ENCODE results near the gene CMIP. TPM values are rescaled to one million over a fixed set of nuclear protein-coding genes. Genes with fewer than 3 reads are reported as not detected.

CMIP gene
- total RNA-seq, 3 donors from 2014 or later: 73.3 to 127 (median 79.8) TPM

DNA sequence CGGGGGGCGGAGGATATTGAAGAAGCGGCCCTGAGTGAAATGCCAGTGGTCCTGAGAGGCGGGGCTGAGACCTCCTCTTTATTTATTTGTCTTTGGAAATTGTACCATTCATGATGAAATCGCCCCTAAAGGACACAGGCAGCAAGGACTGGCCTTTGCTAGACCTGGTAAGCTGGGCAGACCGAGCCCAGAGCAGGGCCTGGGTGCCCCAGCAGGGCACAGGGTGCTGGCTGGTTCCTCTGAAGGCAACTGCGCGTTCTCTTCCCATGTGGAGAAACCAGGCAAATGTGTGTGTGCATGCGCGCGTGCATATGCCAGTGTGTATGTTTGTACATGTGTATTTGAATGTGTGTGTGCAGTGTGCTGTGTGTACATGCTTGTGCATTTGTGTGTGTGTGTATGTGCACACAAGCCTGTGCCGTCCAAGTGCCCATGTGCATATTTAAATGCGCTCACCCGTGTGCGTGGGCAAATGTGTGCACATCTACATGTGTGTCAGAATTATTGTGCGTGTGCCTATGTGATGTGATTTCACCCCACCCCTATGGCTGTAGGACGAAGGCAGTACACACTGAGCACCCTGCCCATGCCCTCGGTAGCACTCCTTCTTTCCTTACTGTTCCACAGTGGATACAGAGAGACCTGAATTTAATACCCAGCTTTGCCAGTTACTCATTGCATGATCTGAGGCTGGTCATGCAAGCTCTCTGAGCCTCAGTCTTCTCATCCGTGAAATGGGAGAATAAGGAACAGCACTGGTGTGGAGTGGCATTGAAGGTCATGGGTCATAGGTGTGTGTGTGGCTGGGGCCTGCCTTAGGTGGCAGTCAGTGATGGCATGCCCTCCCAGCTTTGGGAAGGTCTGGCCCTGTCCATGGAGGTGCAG is 105.2 kb downstream of the CMIP start:
- intact Hi-C loops (cut with DNase I, micrococcal nuclease): no loop called here
- Histone ChIP-seq H3K36me3 (ENCODE audit: low read depth) (no peaks in the 10 kb centered on the region), H3K4me1 (ENCODE audit: low read depth) (peaks cover 38% of the 10 kb centered on the region), H3K4me3 (no peak overlapping the region), H3K9me3 (no peaks in the 10 kb centered on the region)
- DNase-seq (peak in 1 of 3 donors; percentile 38), ATAC-seq (peak; percentile 2)
- TF ChIP-seq CTCF (IDR thresholded peaks at IDR 0.05): no peak

- DNase-seq (peak in 1 of 3 donors; percentile 29), ATAC-seq (no peak)
- TF ChIP-seq CTCF (IDR thresholded peaks at IDR 0.05): no peak
- Histone ChIP-seq H3K4me1 (ENCODE audit: low read depth) (peaks cover 34% of the 10 kb centered on the region), H3K36me3 (ENCODE audit: low read depth) (no peaks in the 10 kb centered on the region), H3K4me3 (no peak overlapping the region), H3K9me3 (no peaks in the 10 kb centered on the region)
- intact Hi-C loops (cut with DNase I, micrococcal nuclease): no loop called here
Measured at GRCh38 chr16:81550432-81550808, 105.8 kb downstream of the CMIP start.

- Histone ChIP-seq H3K4me3 (no peak overlapping the region), H3K9me3 (no peaks in the 10 kb centered on the region), H3K4me1 (ENCODE audit: low read depth) (peaks cover 34% of the 10 kb centered on the region), H3K36me3 (ENCODE audit: low read depth) (no peaks in the 10 kb centered on the region)
- peak in 1 of 3 donors; percentile 9 for DNase-seq
- TF ChIP-seq CTCF (IDR thresholded peaks at IDR 0.05): no peak
- ATAC-seq: peak; percentile 4
- intact Hi-C loops (cut with DNase I, micrococcal nuclease): no loop called here
Measured at GRCh38 chr16:81551151-81551808, 106.7 kb downstream of the CMIP start.

GRCh38 chr16:81551821-81552304 is 107.3 kb downstream of the CMIP start:
- DNase-seq (peak in 1 of 3 donors; percentile 19), ATAC-seq (no peak)
- intact Hi-C loops (cut with DNase I, micrococcal nuclease): no loop called here
- no peaks in the 10 kb centered on the region for H3K36me3 ChIP-seq (ENCODE audit: low read depth)
- H3K4me3 ChIP-seq: no peak overlapping the region
- TF ChIP-seq CTCF (IDR thresholded peaks at IDR 0.05): no peak
- peaks cover 35% of the 10 kb centered on the region for H3K4me1 ChIP-seq (ENCODE audit: low read depth)
- no peaks in the 10 kb centered on the region for H3K9me3 ChIP-seq

GRCh38 chr16:81552743-81553079 is 108.1 kb downstream of the CMIP start:
- peak in 1 of 3 donors; percentile 9 for DNase-seq
- Histone ChIP-seq H3K4me1 (ENCODE audit: low read depth) (peaks cover 35% of the 10 kb centered on the region), H3K36me3 (ENCODE audit: low read depth) (no peaks in the 10 kb centered on the region), H3K4me3 (no peak overlapping the region), H3K9me3 (no peaks in the 10 kb centered on the region)
- intact Hi-C loops (cut with DNase I, micrococcal nuclease): no loop called here
- no peak for ATAC-seq
- no peak for TF ChIP-seq CTCF (IDR thresholded peaks at IDR 0.05)

All from mucosa of descending colon (tissue), 3 donors.